K562 (cell line): ENCODE measurements around the gene SYPL2. TPM values are rescaled to one million over a fixed set of nuclear protein-coding genes. Genes with fewer than 3 reads are reported as not detected.

Experiments used
- BMI1 ChIP-seq: fragments of 150-350 bp; IDR thresholded peaks from 2 replicates; pipeline ENCODE4 v1.6.1; 2014; ENCODE audit warnings: low read length
- CAMTA2 ChIP-seq: fragments of 250-450 bp; sonication (Bioruptor Pico); conservative IDR thresholded peaks from 2 replicates; pipeline ENCODE4 v1.5.1; 2022
- EGR1 ChIP-seq: fragments of 450-650 bp; conservative IDR thresholded peaks from 2 replicates; pipeline ENCODE4 v1.6.1; 2017; ENCODE audit warnings: mild to moderate bottlenecking
- ERF ChIP-seq: fragments of 450-650 bp; formaldehyde crosslinking; IDR thresholded peaks from 2 replicates; pipeline ENCODE4 v1.4.0; 2020; ENCODE audit warnings: mild to moderate bottlenecking, mixed read lengths
- GABPB2 ChIP-seq: fragments of 250-450 bp; sonication (Bioruptor Pico); conservative IDR thresholded peaks from 2 replicates; pipeline ENCODE4 v1.5.1; 2021; ENCODE audit warnings: mild to moderate bottlenecking
- ID3 ChIP-seq, 2 experiments: fragments of 250-450 bp in 1 of 2; fragments of 450-650 bp in 1 of 2; sonication (Bioruptor Pico) in 1 of 2; IDR thresholded peaks; 2 replicates each; pipeline versions ENCODE4 v1.6.1 to v1.8.0; 2016 to 2021; ENCODE audit warnings: mild to moderate bottlenecking in 2 of 2, moderate library complexity in 2 of 2, missing compliant biosample characterization in 1 of 2, missing genetic modification characterization in 1 of 2
- LCOR ChIP-seq: sonication (generic); formaldehyde crosslinking; IDR thresholded peaks from 2 replicates; pipeline ENCODE4 v1.8.0; 2022; ENCODE audit warnings: mild to moderate bottlenecking, missing genetic modification reagents
- OTX1 ChIP-seq: fragments of 450-650 bp; formaldehyde crosslinking; IDR thresholded peaks from 2 replicates; pipeline ENCODE4 v1.4.0; 2022; ENCODE audit warnings: mild to moderate bottlenecking
- POLR3G ChIP-seq: IDR thresholded peaks from 2 replicates; pipeline ENCODE4 v1.6.1; 2011; ENCODE audit not compliant: insufficient read length, insufficient replicate concordance; ENCODE audit errors: extremely low read depth
- PPARD ChIP-seq: fragments of 250-450 bp; sonication (Bioruptor Pico); IDR thresholded peaks from 2 replicates; pipeline ENCODE4 v1.8.0; 2022; ENCODE audit warnings: inconsistent platforms, mild to moderate bottlenecking, moderate library complexity
- SMAD2 ChIP-seq: fragments of 150-350 bp; IDR thresholded peaks from 2 replicates; pipeline ENCODE4 v1.6.1; 2014; ENCODE audit warnings: low read depth, mild to moderate bottlenecking, low read length
- SMAD3 ChIP-seq: fragments of 450-650 bp; formaldehyde crosslinking; conservative IDR thresholded peaks from 2 replicates; pipeline ENCODE4 v1.4.0; 2020; ENCODE audit warnings: mild to moderate bottlenecking
- SMARCB1 ChIP-seq: IDR thresholded peaks from 2 replicates; pipeline ENCODE4 v1.6.1; 2011; ENCODE audit warnings: improper control_type of control experiment, low read depth; ENCODE audit not compliant: insufficient read length
- TCF15 ChIP-seq: fragments of 250-450 bp; sonication (Bioruptor Pico); IDR thresholded peaks from 2 replicates; pipeline ENCODE4 v1.8.0; 2022; ENCODE audit warnings: moderate library complexity, mild to moderate bottlenecking, inconsistent platforms
- ZC3H11A ChIP-seq: IDR thresholded peaks from 2 replicates; pipeline ENCODE4 v1.6.1; 2012; ENCODE audit warnings: low read depth, low read length, improper control_type of control experiment
- ZNF212 ChIP-seq: fragments of 450-650 bp; formaldehyde crosslinking; IDR thresholded peaks from 2 replicates; pipeline ENCODE4 v1.4.0; 2020; ENCODE audit warnings: mild to moderate bottlenecking
- ZNF561 ChIP-seq: fragments of 450-650 bp; formaldehyde crosslinking; conservative IDR thresholded peaks from 2 replicates; pipeline ENCODE4 v1.4.0; 2020; ENCODE audit warnings: mild to moderate bottlenecking, moderate library complexity
- ZNF584 ChIP-seq: fragments of 200-800 bp; sonication (Bioruptor generic); IDR thresholded peaks from 2 replicates; pipeline ENCODE4 v1.6.1; 2016; ENCODE audit warnings: low read depth, mild to moderate bottlenecking, missing genetic modification characterization, missing compliant biosample characterization
- polyA plus RNA-seq, 8 experiments: library from polyadenylated mRNA; depleted of rRNA in 4 of 8; stranded (reverse) in 5 of 8; unstranded in 3 of 8; fragments of >200 nt; fragmentation: Nextera tagmentation in 2 of 8; fragmentation: Illumina TruSeq in 1 of 8; extraction: Ambion mirVana in 2 of 8; extraction: Trizol in 1 of 8; gene quantifications; 2 replicates each; pipeline versions ENCODE4 v1.2.1 to v1.2.3, GENCODE V29; 2011 to 2014; ENCODE audit warnings: inconsistent platforms in 1 of 8, missing spikeins in 1 of 8
- total RNA-seq, 7 experiments: library from RNA; depleted of rRNA in 6 of 7; stranded (reverse); fragments of >200 nt in 6 of 7; fragmentation: Illumina TruSeq in 2 of 7; extraction: Trizol in 2 of 7; gene quantifications; 2 replicates each; pipeline versions ENCODE4 v1.2.1 to v1.2.3, GENCODE V29; 2011 to 2021; ENCODE audit warnings: low replicate concordance in 1 of 7
- TF ChIP-seq, protein P1 (sequence below): fragments of 450-650 bp; IDR thresholded peaks from 2 replicates; pipeline ENCODE4 v1.6.1; 2016; ENCODE audit warnings: borderline replicate concordance
- TF ChIP-seq, protein P2 (sequence below): fragments of 250-450 bp; sonication (Bioruptor Pico); IDR thresholded peaks from 2 replicates; pipeline ENCODE4 v1.4.0; 2020

The SYPL2 gene
- total and polyA plus RNA-seq, 9 of the 15 experiments (the other 6 are each of a cell fraction or from before 2014, with no cell fraction given) = 0.03 to 0.20 (median 0.07) TPM; not detected in 2

DNA sequence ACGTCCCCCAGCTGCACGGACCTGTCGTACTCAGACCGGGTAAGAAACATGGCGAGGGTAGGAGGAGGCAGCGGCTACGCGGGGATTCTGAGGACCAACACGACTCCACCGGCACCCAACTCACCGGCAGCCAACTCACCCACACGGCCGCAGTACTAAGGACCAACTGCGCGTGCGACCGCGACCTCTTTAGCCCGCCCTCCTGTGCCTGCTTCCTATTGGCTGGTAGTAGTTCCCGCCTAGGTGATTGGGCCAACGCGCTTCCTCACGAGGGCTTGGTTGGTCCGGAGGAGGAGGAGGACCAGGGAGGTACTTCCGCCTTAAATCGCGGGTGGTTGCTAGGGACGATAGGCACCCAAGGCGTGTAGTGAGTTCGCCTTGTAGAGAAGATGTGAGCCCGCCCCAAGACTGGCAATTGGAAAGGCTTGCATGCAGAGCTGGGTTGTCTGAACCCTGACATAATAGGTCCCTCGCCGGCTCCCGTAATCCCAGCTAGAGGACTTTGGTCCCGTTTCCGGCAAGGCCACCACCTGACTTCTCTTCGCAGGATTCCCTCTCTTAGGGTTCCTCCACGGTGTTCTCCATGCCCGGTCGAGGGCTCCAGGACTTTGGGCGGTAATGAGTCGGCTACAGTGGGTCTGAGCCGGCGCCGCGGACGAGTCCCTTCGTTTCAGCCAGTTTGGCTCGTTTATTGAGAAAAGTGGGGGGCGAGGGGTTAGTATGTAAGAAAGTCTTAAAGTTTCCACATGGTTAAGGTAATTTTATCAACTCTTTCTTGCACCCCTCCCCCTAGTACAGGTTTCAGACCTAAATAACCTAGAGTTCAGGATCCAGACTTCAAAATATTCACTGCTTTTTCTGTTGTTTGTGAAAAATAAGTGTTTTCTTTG lies 39.8 kb upstream of the SYPL2 start, which contains the start of gene PSMA5 (continued):
- TF ChIP-seq ZC3H11A = no peak
- TF ChIP-seq TCF15 (CRISPR knock-in tag) = no peak
- no peak for TF ChIP-seq SMARCB1
- TF ChIP-seq ZNF584 (CRISPR knock-in tag) = no peak; the same call in 1 of the 2 replicates
- TF ChIP-seq ZNF212 (CRISPR knock-in tag) = no peak
- TF ChIP-seq BMI1 = peak; percentile 78
- peak; percentile 43 for TF ChIP-seq LCOR
- TF ChIP-seq, protein P1, sequence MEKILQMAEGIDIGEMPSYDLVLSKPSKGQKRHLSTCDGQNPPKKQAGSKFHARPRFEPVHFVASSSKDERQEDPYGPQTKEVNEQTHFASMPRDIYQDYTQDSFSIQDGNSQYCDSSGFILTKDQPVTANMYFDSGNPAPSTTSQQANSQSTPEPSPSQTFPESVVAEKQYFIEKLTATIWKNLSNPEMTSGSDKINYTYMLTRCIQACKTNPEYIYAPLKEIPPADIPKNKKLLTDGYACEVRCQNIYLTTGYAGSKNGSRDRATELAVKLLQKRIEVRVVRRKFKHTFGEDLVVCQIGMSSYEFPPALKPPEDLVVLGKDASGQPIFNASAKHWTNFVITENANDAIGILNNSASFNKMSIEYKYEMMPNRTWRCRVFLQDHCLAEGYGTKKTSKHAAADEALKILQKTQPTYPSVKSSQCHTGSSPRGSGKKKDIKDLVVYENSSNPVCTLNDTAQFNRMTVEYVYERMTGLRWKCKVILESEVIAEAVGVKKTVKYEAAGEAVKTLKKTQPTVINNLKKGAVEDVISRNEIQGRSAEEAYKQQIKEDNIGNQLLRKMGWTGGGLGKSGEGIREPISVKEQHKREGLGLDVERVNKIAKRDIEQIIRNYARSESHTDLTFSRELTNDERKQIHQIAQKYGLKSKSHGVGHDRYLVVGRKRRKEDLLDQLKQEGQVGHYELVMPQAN = peak; percentile 85; the same call in 1 of the 2 replicates
- no peak for TF ChIP-seq ID3 (CRISPR knock-in tag; IDR thresholded peaks at IDR 0.05)
- no peak for TF ChIP-seq ID3 (tag; IDR thresholded peaks at IDR 0.05)
- no peak for TF ChIP-seq PPARD (CRISPR knock-in tag)
- TF ChIP-seq, protein P2, sequence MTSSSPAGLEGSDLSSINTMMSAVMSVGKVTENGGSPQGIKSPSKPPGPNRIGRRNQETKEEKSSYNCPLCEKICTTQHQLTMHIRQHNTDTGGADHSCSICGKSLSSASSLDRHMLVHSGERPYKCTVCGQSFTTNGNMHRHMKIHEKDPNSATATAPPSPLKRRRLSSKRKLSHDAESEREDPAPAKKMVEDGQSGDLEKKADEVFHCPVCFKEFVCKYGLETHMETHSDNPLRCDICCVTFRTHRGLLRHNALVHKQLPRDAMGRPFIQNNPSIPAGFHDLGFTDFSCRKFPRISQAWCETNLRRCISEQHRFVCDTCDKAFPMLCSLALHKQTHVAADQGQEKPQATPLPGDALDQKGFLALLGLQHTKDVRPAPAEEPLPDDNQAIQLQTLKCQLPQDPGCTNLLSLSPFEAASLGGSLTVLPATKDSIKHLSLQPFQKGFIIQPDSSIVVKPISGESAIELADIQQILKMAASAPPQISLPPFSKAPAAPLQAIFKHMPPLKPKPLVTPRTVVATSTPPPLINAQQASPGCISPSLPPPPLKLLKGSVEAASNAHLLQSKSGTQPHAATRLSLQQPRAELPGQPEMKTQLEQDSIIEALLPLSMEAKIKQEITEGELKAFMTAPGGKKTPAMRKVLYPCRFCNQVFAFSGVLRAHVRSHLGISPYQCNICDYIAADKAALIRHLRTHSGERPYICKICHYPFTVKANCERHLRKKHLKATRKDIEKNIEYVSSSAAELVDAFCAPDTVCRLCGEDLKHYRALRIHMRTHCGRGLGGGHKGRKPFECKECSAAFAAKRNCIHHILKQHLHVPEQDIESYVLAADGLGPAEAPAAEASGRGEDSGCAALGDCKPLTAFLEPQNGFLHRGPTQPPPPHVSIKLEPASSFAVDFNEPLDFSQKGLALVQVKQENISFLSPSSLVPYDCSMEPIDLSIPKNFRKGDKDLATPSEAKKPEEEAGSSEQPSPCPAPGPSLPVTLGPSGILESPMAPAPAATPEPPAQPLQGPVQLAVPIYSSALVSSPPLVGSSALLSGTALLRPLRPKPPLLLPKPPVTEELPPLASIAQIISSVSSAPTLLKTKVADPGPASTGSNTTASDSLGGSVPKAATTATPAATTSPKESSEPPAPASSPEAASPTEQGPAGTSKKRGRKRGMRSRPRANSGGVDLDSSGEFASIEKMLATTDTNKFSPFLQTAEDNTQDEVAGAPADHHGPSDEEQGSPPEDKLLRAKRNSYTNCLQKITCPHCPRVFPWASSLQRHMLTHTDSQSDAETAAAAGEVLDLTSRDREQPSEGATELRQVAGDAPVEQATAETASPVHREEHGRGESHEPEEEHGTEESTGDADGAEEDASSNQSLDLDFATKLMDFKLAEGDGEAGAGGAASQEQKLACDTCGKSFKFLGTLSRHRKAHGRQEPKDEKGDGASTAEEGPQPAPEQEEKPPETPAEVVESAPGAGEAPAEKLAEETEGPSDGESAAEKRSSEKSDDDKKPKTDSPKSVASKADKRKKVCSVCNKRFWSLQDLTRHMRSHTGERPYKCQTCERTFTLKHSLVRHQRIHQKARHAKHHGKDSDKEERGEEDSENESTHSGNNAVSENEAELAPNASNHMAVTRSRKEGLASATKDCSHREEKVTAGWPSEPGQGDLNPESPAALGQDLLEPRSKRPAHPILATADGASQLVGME = peak; percentile 71
- TF ChIP-seq SMAD3 (CRISPR knock-in tag) = no peak
- TF ChIP-seq SMAD2 = no peak
- no peak for TF ChIP-seq GABPB2
- TF ChIP-seq EGR1 = peak; percentile 37; the same call in 1 of the 2 replicates
- TF ChIP-seq POLR3G = no peak
- no peak for TF ChIP-seq CAMTA2 (CRISPR knock-in tag)
- 0 out of 2 replicates have a peak, but pooled peaks have one; percentile 51 for TF ChIP-seq ERF
- peak; percentile 67; the same call in 1 of the 2 replicates for TF ChIP-seq OTX1
- TF ChIP-seq ZNF561 (CRISPR knock-in tag) = no peak
